ENCODE measurements around the gene TASL.

Gene TASL, protein sequence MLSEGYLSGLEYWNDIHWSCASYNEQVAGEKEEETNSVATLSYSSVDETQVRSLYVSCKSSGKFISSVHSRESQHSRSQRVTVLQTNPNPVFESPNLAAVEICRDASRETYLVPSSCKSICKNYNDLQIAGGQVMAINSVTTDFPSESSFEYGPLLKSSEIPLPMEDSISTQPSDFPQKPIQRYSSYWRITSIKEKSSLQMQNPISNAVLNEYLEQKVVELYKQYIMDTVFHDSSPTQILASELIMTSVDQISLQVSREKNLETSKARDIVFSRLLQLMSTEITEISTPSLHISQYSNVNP

DNA sequence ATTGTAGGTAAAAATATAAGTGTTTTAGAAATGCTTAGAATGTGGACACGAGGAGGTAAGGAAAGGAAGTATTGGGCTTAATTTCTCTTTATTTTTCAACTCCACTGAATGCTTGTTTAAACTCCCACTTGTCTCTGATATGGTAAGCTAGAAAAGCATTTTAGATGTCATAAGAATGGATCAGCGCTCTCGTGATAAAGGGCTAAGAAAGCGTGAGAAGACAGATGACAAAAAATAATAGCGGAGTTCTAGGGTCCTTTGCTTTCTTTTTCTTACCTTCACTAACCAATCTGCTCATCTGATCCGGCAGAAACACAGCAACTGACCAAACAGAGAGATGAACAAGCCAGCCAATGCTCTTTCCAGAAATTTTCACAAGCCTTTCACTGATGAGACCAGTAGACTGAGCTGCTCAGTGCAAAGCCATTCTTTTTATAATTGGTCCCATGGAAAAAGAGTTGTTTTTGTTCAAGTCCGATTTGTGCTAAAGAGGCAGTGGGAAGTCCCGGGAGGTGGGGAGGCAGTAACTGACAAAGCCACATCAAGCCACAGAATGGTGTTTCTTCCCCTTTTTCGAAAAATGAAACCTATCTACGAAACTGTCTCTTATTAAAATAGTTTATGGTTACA, at the start of gene TASL:
Gene TASL, minus strand, starts transcription at position 405 of the 630 bp plus-strand sequence. CDS start 17,411 bp downstream, outside the sequence.
- TF ChIP-seq FOXA1 (IDR thresholded peaks at IDR 0.05) (no peak), BHLHE40 (IDR thresholded peaks at IDR 0.05; ENCODE audit: borderline replicate concordance) (no peak), SUZ12 (IDR thresholded peaks at IDR 0.05) (no peak), LEF1 (IDR thresholded peaks at IDR 0.05; ENCODE audit: borderline replicate concordance) (no peak), FOXM1 (IDR thresholded peaks at IDR 0.05; ENCODE audit: borderline replicate concordance) (no peak), SP1 (IDR thresholded peaks at IDR 0.05) (no peak), HDGF (IDR thresholded peaks at IDR 0.05; ENCODE audit: borderline replicate concordance) (no peak), CTBP1 (IDR thresholded peaks at IDR 0.05; ENCODE audit: borderline replicate concordance) (no peak)
- TF ChIP-seq, protein P1, sequence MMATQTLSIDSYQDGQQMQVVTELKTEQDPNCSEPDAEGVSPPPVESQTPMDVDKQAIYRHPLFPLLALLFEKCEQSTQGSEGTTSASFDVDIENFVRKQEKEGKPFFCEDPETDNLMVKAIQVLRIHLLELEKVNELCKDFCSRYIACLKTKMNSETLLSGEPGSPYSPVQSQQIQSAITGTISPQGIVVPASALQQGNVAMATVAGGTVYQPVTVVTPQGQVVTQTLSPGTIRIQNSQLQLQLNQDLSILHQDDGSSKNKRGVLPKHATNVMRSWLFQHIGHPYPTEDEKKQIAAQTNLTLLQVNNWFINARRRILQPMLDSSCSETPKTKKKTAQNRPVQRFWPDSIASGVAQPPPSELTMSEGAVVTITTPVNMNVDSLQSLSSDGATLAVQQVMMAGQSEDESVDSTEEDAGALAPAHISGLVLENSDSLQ (IDR thresholded peaks at IDR 0.05) = no peak
- CTCF ChIA-PET = no interaction called here
- no peak for DNase-seq (ENCODE audit: extremely low spot score)
- POLR2A ChIA-PET = no interaction called here

DNA sequence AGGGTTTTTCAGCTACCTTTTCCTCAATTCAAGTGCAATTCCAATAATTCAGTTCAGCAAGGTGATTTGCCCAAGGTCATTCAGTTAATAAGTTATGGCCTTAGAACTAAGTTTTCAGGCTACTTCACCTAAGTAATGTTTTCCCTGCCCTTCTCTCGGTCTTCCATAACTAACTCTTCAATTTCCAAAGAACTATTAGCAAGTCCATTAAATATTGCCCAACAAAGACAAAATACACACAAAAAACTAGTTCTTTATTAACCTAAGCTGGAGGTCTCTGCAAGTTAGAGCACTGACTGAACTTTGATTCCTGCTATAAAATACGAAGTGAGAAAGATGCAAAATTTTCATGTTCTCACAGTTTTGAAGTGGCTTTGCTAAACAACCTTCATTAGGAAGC, 48.8 kb upstream of the TASL start:
- DNase-seq (ENCODE audit: extremely low spot score) = no peak
- TF ChIP-seq, protein P1 (IDR thresholded peaks at IDR 0.05) = no peak
- TF ChIP-seq FOXK2 (IDR thresholded peaks at IDR 0.05) = no peak
- TF ChIP-seq SP1 (IDR thresholded peaks at IDR 0.05) = no peak
- TF ChIP-seq ZNF384 (IDR thresholded peaks at IDR 0.05) = no peak
- TF ChIP-seq L3MBTL2 (conservative IDR thresholded peaks at IDR 0.05) = no peak
- TF ChIP-seq ELF4 (IDR thresholded peaks at IDR 0.05) = no peak
- no peak for TF ChIP-seq ARNT (IDR thresholded peaks at IDR 0.05)
- no peak for TF ChIP-seq SUZ12 (IDR thresholded peaks at IDR 0.05)
- TF ChIP-seq LEF1 (IDR thresholded peaks at IDR 0.05; ENCODE audit: borderline replicate concordance) = no peak
- no peak for TF ChIP-seq HDGF (IDR thresholded peaks at IDR 0.05; ENCODE audit: borderline replicate concordance)
- CTCF ChIA-PET = no interaction called here
- POLR2A ChIA-PET = no interaction called here

DNA sequence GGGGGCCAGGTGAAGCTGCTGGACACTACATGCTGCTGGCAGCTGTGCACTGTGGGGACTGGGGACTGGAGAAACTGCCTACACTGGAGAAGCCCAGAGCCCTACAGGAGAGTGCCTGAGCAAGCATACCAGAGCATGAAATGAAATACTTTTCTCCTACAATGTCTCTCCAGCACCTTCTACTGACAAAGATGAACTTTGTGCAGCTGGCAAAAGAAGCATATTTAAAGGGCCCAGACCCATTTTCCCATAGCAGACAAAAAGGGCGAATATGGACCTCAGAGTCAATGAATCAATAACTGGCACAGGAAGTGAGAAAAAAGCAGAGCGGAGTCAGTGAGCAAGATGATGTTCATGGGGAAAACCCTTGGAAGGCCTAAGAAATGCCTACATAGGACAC, 44.8 kb upstream of the TASL start:
- no peak for DNase-seq (ENCODE audit: extremely low spot score)
- CTCF ChIA-PET = no interaction called here
- POLR2A ChIA-PET = no interaction called here
- no peak for TF ChIP-seq BHLHE40 (IDR thresholded peaks at IDR 0.05; ENCODE audit: borderline replicate concordance)
- no peak for TF ChIP-seq CTBP1 (IDR thresholded peaks at IDR 0.05; ENCODE audit: borderline replicate concordance)
- TF ChIP-seq FOXK2 (IDR thresholded peaks at IDR 0.05) = no peak

DNA sequence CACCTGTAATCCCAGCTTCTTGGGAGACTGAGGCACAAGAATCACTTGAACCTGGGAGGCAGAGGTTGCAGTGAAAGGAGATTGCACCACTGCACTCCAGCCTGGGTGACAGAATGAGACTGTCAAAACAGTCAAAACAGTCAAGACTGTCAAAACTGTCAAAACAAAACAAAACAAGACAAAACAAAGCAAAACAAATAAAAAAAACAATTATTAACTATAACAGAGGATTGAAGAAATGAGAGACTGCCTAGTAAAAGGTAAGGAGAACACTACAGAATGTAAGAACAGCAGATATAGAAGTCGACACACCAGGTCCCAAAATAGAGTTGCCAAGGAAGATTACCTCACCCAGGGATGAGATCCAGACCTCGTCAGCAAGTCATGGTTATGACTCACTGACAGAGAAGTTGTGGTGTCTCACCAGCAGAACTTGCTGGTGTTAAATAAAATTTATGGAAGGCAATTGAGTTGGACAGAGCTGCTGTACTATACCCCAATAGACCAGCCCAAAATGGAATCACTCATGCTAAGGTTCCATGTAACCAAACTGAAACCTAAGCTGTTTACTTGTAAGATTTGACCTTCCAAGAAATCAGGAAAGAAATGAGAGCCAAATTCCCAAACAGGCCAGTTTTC, 43.5 kb upstream of the TASL start:
- no peak for DNase-seq (ENCODE audit: extremely low spot score)
- POLR2A ChIA-PET = no interaction called here
- TF ChIP-seq ZNF384 (IDR thresholded peaks at IDR 0.05) = no peak
- TF ChIP-seq, protein P1 (IDR thresholded peaks at IDR 0.05) = no peak
- CTCF ChIA-PET = no interaction called here

DNA sequence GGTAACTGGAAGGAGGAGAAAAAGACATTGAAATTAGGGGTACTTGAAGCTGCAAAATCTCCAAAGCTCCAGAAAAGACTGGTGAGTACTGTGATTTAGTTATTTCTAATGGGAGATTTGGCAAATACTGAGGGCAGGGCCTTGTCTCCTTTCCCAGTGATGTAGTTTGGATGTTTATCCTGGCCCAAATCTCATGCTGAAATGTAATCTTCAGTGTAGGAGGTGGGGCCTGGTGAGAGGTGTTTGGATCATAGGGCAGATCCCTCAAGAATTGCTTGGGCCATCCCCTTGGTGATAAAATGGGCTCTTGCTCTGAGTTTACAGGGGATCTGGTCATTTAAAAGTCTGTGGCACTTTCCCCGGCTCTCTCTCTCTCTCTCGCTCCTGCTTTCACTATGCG, 42.6 kb upstream of the TASL start:
- ChIA-PET POLR2A (no interaction called here), CTCF (no interaction called here)
- DNase-seq (ENCODE audit: extremely low spot score) = no peak
- TF ChIP-seq ARNT (IDR thresholded peaks at IDR 0.05) = no peak
- TF ChIP-seq ZNF384 (IDR thresholded peaks at IDR 0.05) = no peak
- no peak for TF ChIP-seq L3MBTL2 (conservative IDR thresholded peaks at IDR 0.05)
- no peak for TF ChIP-seq FOXA1 (IDR thresholded peaks at IDR 0.05)

DNA sequence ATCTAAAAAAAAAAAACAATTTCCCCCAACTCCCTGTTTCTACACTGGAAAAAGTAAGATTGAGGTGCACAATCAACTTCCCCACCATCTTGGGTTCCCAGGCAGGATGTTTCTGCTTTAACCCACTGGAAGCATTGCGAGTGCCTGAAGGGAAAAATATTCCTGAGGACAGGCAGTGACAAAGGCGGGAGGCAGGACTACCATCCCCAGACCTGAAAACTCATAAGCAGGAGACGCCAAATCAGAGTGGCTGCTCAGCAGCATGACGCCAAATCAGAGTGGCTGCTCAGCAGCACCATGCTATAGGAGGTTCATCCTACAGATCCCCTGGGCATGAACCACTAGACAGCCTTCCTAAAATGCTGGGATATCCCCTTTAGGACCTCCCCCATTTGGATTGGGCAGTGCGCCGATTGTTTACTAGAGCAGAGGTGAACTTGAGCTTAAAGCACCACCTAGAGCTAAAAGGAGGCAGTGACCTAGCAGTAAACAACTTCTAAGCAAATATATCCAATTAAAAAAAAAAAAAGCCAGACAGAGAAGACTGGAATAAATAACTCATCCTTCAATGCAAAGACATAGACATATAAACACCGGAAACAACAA, 40.7 kb upstream of the TASL start:
- peak; percentile 11 for DNase-seq (ENCODE audit: extremely low spot score)
- CTCF ChIA-PET = interaction anchor here (0.5 kb wide), 1 partner anchor 49 kb away, joined by 3 read pairs; no protein-coding TSS in a partner anchor
- TF ChIP-seq FOXA1 (IDR thresholded peaks at IDR 0.05) = no peak
- no peak for TF ChIP-seq ELF4 (IDR thresholded peaks at IDR 0.05)
- TF ChIP-seq FOXK2 (IDR thresholded peaks at IDR 0.05) = no peak
- TF ChIP-seq CTBP1 (IDR thresholded peaks at IDR 0.05; ENCODE audit: borderline replicate concordance) = no peak
- no peak for TF ChIP-seq HDGF (IDR thresholded peaks at IDR 0.05; ENCODE audit: borderline replicate concordance)
- no peak for TF ChIP-seq L3MBTL2 (conservative IDR thresholded peaks at IDR 0.05)
- TF ChIP-seq FOXM1 (IDR thresholded peaks at IDR 0.05; ENCODE audit: borderline replicate concordance) = no peak
- TF ChIP-seq ZNF384 (IDR thresholded peaks at IDR 0.05) = no peak
- TF ChIP-seq LEF1 (IDR thresholded peaks at IDR 0.05; ENCODE audit: borderline replicate concordance) = no peak
- TF ChIP-seq NFRKB (IDR thresholded peaks at IDR 0.05) = no peak
- no peak for TF ChIP-seq SP1 (IDR thresholded peaks at IDR 0.05)
- POLR2A ChIA-PET = no interaction called here
